Gastrocnemius medialis (tissue), 4 donors: ENCODE measurements around the gene MBD3. TPM values are rescaled to one million over a fixed set of nuclear protein-coding genes. Genes with fewer than 3 reads are reported as not detected.

Source experiments
- ATAC-seq, 2 donors: fragments of 150-250 bp; one replicate each; pipeline ENCODE4 v1.9.1; 2016
- DNase-seq, 2 donors: peaks; one replicate each; pipeline ENCODE4 v3.0.0-alpha.2; 2019
- H3K27ac ChIP-seq, 4 donors: fragments of 200-600 bp; sonication (generic); 1 replicate in 1 of 4; 2 replicates in 3 of 4; pipeline ENCODE4 v1.5.1; 2016 to 2018; ENCODE audit warnings: mild to moderate bottlenecking in 2 of 4, moderate library complexity in 1 of 4
- H3K27me3 ChIP-seq, 3 donors: fragments of 200-600 bp; sonication (generic) in 2 of 3; 1 replicate in 1 of 3; 2 replicates in 2 of 3; pipeline versions ENCODE4 v1.5.1 to v1.6.0; 2016 to 2019; ENCODE audit warnings: mild to moderate bottlenecking in 1 of 3, moderate library complexity in 1 of 3
- H3K36me3 ChIP-seq, 2 donors: fragments of 200-600 bp; sonication (generic) in 1 of 2; one replicate each; pipeline ENCODE4 v1.5.1; 2017 to 2018
- H3K4me1 ChIP-seq, 2 donors: fragments of 200-600 bp; sonication (generic) in 1 of 2; one replicate each; pipeline ENCODE4 v1.5.1; 2016 to 2017; ENCODE audit warnings: mild to moderate bottlenecking in 2 of 2
- H3K4me3 ChIP-seq, 4 donors: fragments of 200-600 bp; sonication (generic) in 3 of 4; 1 replicate in 1 of 4; 2 replicates in 3 of 4; pipeline ENCODE4 v1.5.1; 2016 to 2019; ENCODE audit warnings: mild to moderate bottlenecking in 2 of 4
- H3K9me3 ChIP-seq, 3 donors: fragments of 200-600 bp; sonication (generic) in 2 of 3; 1 replicate in 1 of 3; 2 replicates in 2 of 3; pipeline ENCODE4 v1.5.1; 2016 to 2019
- POLR2A ChIP-seq, 2 donors: fragments of 450-650 bp; IDR thresholded peaks; one replicate each; pipeline ENCODE4 v1.6.1; 2017; ENCODE audit warnings: antibody characterized with exemption in 2 of 2, mild to moderate bottlenecking in 2 of 2, moderate library complexity in 2 of 2
- in situ Hi-C, 4 donors: fragments of 200-750 bp; cut with MboI; loops; one replicate each; pipeline versions ENCODE4 v1.15.0 to v1.8.0; 2017; ENCODE audit warnings: low sequenced_read_pairs in 4 of 4
- intact Hi-C: fragments of 100-400 bp; cut with DNase I; formaldehyde crosslinking; loops from one replicate; pipeline ENCODE4 v1.15.1; 2023; ENCODE audit warnings: low total_unique reads
- total RNA-seq, 4 donors: library from RNA; depleted of rRNA; stranded (reverse); fragments of >200 nt; gene quantifications; one replicate each; pipeline versions ENCODE4 v1.1.0 to v1.2.3, GENCODE V29; 2016
- TF ChIP-seq, protein P1 (sequence below), 5 experiments: fragments of 450-650 bp in 3 of 5; fragments of 200-600 bp in 2 of 5; sonication (generic) in 2 of 5; IDR thresholded peaks in 4 of 5; conservative IDR thresholded peaks in 1 of 5; 1 replicate in 4 of 5; 2 replicates in 1 of 5; pipeline ENCODE4 v1.5.1; 2016 to 2019; ENCODE audit warnings: antibody characterized with exemption in 5 of 5, mild to moderate bottlenecking in 3 of 5, moderate library complexity in 3 of 5

The MBD3 gene
- total RNA-seq, 4 donors from 2014 or later: 66.9 to 147 (median 118) TPM

- Histone ChIP-seq H3K9me3 (no peaks in the 10 kb centered on the region), H3K27me3 (no peaks in the 10 kb centered on the region), H3K36me3 (peaks cover 0 to 46% of the 10 kb centered on the region in 2 donors), H3K4me3 (no peak overlapping the region), H3K4me1 (peaks cover 13 to 22% of the 10 kb centered on the region in 2 donors), H3K27ac (no peak overlapping the region)
- DNase-seq (no peak), ATAC-seq (no peak)
- TF ChIP-seq POLR2A (IDR thresholded peaks at IDR 0.05): no peak
- TF ChIP-seq, protein P1, sequence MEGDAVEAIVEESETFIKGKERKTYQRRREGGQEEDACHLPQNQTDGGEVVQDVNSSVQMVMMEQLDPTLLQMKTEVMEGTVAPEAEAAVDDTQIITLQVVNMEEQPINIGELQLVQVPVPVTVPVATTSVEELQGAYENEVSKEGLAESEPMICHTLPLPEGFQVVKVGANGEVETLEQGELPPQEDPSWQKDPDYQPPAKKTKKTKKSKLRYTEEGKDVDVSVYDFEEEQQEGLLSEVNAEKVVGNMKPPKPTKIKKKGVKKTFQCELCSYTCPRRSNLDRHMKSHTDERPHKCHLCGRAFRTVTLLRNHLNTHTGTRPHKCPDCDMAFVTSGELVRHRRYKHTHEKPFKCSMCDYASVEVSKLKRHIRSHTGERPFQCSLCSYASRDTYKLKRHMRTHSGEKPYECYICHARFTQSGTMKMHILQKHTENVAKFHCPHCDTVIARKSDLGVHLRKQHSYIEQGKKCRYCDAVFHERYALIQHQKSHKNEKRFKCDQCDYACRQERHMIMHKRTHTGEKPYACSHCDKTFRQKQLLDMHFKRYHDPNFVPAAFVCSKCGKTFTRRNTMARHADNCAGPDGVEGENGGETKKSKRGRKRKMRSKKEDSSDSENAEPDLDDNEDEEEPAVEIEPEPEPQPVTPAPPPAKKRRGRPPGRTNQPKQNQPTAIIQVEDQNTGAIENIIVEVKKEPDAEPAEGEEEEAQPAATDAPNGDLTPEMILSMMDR (IDR thresholded peaks at IDR 0.05 in 4 of 5, conservative IDR thresholded peaks at IDR 0.05 in 1 of 5): no peak
- in situ Hi-C loops: no loop called here
- intact Hi-C loops: no loop called here
These were observed 6.3 kb upstream of the MBD3 start for GRCh38 chr19:1598777-1599459.

GRCh38 chr19:1593501-1593772, 772 bp upstream of the MBD3 start:
- in situ Hi-C loops: no loop called here

DNA sequence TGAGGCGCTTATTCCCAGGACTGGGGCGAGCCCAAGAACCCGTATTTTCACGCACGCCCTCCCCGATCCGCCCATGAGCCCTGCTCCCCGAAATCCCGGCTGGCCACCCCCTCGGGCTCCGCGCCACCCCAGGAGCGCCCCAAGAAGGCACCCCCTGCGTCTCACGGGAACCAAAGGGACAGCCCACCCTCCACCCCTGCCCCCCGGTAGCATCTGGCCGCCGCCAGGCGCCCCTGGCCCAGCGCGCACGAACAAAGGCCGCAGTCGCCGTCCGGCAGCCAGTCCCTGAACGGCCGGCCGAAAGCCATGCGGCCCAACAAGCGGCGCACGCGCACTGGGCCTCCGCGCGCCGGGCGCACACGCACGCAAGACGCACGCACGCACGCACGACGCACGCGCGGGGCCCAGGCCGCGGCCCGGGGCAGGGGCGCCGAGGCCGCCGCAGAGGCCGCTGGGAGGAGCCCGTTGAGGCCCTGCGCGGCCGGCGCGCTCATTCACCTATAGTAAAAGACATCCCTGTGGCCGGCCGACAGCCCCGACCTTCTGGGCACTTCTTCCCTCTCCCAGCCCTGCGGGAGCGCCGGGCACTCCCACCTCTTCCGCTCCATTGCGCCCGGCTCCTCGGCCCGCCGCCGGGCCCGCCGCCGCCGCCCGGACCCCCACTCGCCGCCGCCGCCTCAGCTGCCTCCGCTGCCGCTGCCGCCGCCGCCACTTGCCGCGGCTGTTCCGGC, 476 bp downstream of the MBD3 start:
- ATAC-seq: peak; percentile 80 to 87
- peak; percentile 68 to 85 for DNase-seq
- Histone ChIP-seq H3K4me1 (peaks cover 22 to 30% of the 10 kb centered on the region in 2 donors), H3K9me3 (no peaks in the 10 kb centered on the region), H3K36me3 (peaks cover 0 to 20% of the 10 kb centered on the region in 2 donors), H3K27me3 (no peaks in the 10 kb centered on the region), H3K27ac (peak overlapping the region; percentile 88 to 98 (median 93)), H3K4me3 (peak overlapping the region; percentile 76 to 90 (median 84))
- in situ Hi-C loops (no loop called here), intact Hi-C loops (loop anchor here (1.0 kb wide), 3 partner anchors 13 to 102 kb away; partner anchors contain the start of genes PCSK4, TCF3 and UQCR11)
- TF ChIP-seq, protein P1 (IDR thresholded peaks at IDR 0.05 in 4 of 5, conservative IDR thresholded peaks at IDR 0.05 in 1 of 5): peak in 1 of 5 experiments; percentile 20
- peak; percentile 88 to 91 for TF ChIP-seq POLR2A (IDR thresholded peaks at IDR 0.05)

More at GRCh38 chr19:1593501-1593772, 772 bp upstream of the MBD3 start:
- DNase-seq (no peak), ATAC-seq (no peak)
- no peak for TF ChIP-seq POLR2A (IDR thresholded peaks at IDR 0.05)
- TF ChIP-seq, protein P1 (IDR thresholded peaks at IDR 0.05 in 4 of 5, conservative IDR thresholded peaks at IDR 0.05 in 1 of 5): no peak
- peak overlapping the region; percentile 88 to 98 (median 92) for H3K27ac ChIP-seq
- peak overlapping the region; percentile 75 to 83 (median 77) for H3K4me3 ChIP-seq
- H3K9me3 ChIP-seq: no peaks in the 10 kb centered on the region
- H3K36me3 ChIP-seq: peaks cover 0 to 33% of the 10 kb centered on the region in 2 donors
- peaks cover 14 to 30% of the 10 kb centered on the region in 2 donors for H3K4me1 ChIP-seq
- intact Hi-C loops: no loop called here
- no peaks in the 10 kb centered on the region for H3K27me3 ChIP-seq

- intact Hi-C loops (loop anchor here (1.0 kb wide), 3 partner anchors 14 to 101 kb away; partner anchors contain the start of genes PCSK4, TCF3 and UQCR11), in situ Hi-C loops (no loop called here)
- peaks cover 22 to 30% of the 10 kb centered on the region in 2 donors for H3K4me1 ChIP-seq
- peak in 1 of 2 donors; percentile 29 for DNase-seq
- peak overlapping the region; percentile 88 to 98 (median 93) for H3K27ac ChIP-seq
- H3K4me3 ChIP-seq: peak overlapping the region; percentile 76 to 90 (median 84)
- H3K27me3 ChIP-seq: no peaks in the 10 kb centered on the region
- peaks cover 0 to 13% of the 10 kb centered on the region in 2 donors for H3K36me3 ChIP-seq
- TF ChIP-seq, protein P1 (IDR thresholded peaks at IDR 0.05 in 4 of 5, conservative IDR thresholded peaks at IDR 0.05 in 1 of 5): no peak
- no peak for TF ChIP-seq POLR2A (IDR thresholded peaks at IDR 0.05)
- H3K9me3 ChIP-seq: no peaks in the 10 kb centered on the region
- peak; percentile 14 to 15 for ATAC-seq
These were observed 1.1 kb downstream of the MBD3 start for GRCh38 chr19:1591421-1592023.
